Islet of Langerhans (tissue), 1 donor: ENCODE measurements around the gene NCOA5.
"Not testable (repeated sequence)": the region's sequence is repeated elsewhere in the genome, so short reads cannot be mapped to it uniquely, and the experiment has no call there.

Experiments used
- FAIRE-seq: peaks from one replicate; lab custom pipeline; 2011; peaks lifted over from hg19 to GRCh38; lab: Jason Lieb, UNC

Gene NCOA5

DNA sequence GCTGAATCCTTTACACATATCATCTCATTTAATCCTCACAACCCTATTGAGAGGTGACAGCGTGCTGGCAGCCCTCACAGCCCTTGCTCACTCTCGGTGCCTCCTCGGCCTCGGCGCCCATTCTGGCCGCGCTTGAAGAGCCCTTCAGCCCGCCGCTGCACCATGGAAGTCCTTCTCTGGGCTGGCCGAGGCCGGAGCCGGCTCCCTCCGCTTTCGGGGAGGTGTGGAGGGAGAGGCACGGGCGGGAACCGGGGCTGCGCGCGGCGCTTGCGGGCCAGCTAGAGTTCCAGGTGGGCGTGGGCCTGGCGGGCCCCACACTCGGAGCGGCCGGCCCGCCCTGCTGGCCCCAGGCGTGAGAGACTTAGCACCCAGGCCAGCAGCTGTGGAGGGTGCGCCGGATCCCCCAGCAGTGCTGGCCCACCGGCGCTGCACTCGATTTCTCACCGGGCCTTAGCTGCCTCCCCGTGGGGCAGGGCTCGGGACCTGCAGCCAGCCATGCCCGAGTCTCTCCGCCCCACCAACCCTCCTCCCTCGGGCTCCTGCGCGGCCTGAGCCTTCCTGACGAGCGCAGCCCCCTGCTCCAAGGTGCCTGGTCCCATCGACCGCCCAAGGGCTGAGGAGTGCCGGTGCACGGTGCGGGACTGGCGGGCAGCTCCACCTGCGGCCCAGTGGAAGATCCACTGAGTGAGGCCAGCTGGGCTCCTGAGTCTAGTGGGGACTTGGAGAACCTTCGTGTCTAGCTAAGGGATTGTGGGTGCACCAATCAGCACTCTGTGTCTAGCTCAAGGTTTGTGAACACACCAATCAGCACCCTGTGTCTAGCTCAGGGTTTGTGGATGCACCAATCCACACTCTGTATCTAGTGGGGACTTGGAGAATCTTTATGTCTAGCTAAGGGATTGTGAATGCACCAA is 2.1 kb upstream of the NCOA5 start:
- FAIRE-seq: not testable (repeated sequence)

DNA sequence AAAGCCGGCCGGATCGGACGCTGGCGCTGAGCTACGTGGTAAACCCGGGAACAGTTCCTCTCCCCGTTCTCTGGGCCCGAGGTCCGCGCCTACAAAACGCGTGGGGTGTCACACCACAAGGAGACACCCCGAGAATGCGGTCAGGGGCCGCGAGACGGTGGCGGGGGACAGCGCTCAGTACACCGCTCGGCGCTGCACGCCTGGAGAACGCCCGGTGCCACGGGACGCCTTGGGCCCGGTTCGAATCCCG is 670 bp downstream of the NCOA5 start:
- FAIRE-seq: no peak

DNA sequence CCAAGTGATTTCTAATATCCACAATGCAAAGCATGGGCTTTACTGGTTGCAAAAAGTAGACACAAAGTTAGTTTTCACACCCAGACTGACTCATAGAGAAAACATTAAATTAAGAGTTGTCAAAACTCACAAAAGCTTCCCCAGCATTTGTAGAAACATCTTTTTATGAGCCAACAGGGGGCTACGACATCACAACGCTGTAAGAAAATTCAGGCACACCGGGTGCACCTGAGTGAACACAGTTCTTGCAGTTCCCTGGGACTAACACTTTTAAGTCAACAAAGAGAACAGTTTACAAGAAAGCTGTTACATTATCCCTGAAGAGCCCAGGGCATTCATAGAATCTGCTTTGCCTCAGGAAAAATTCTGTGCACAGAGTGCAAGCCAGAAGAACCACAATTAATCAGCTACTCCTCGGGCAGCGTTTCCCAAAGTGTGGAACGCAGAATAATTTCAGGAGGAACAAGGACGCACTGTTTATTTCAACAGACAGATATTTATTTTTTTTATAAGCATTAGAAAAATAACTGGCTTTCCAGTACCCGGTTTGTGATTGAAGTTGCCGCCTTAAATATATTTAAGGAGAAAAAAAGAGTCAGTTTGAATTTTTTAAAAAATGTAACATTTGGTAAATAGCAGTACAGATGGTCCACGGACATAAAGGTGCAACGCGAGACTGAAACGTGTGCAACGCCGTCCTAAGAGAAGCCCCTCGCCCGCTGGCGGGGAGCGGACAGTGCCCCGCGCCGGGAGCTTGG is 1.2 kb downstream of the NCOA5 start:
- FAIRE-seq: no peak

GRCh38 chr20:46087161-46087560 is 2.6 kb downstream of the NCOA5 start:
- FAIRE-seq: peak; percentile 41

DNA sequence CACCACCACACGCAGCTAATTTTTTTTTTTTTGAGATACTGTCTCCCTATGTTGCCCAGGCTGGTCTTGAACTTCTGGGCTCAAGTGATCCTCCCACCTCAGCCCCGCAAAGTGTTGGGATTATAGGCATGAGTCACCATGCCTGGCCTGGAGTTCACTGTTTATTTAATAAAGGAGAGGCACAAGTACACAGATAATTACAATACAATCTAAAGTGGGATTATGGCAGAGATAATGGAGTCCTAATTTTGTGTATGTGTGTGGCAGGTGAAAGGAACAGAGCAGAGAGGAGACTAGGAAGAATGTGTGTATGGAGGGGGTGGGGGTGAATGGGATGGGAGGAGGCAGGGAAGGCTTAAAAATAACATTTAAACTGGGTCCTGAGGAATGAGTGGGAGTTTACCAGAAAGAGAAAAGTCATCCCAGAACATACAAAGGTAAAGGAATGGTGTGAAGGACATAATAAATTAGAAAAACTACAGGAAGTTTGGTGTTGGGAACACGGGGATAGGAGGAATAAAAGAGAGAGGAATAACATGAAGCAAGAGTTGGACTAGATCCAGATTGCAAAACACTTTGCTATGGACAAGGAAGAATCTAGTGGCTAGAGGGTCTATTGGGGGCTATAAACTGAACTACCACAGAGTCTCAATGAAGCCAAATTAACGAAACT is 4.4 kb downstream of the NCOA5 start:
- no peak for FAIRE-seq

- FAIRE-seq: no peak
These were observed 5.0 kb downstream of the NCOA5 start for GRCh38 chr20:46084805-46085178.

GRCh38 chr20:46083531-46084061 is 6.2 kb downstream of the NCOA5 start:
- no peak for FAIRE-seq

DNA sequence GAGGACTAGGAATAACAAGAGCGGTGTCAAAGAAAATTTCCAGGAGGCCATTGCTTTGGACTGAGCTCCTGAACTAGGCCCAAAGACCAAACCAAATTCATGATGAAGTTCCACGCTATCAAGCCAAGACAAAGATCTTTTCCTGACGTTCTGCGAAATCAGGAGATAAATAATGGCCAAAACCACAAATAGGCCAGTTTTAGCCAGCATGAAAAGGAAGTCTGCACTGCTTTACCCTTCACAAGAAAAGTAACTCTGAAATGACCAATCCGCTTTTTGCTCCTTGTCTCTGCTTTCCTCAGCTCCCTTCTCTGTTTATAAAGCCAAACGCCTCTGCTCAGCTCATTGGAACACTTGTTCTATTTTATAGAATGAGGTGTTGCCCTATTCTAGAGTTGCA is 6.7 kb downstream of the NCOA5 start:
- FAIRE-seq: no peak

DNA sequence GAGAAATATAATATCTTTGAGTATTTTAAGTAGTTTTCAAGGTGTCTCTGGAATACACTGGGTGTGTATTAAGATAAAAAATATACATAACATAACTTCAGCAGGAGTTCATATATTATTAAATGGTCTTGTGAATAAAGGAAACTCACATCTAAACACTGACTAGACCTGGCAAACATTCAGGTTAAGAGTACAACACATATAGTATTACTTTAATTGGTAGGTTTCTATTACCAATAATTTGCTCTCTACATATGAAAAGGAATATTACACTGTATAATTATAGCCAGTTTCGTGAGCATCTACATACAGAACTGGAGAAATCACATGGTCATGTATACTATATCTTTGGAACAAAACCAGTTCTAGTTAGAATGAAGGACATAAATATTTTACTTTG is 8.7 kb downstream of the NCOA5 start:
- FAIRE-seq: no peak

GRCh38 chr20:46078954-46079353 is 10.8 kb downstream of the NCOA5 start:
- no peak for FAIRE-seq

DNA sequence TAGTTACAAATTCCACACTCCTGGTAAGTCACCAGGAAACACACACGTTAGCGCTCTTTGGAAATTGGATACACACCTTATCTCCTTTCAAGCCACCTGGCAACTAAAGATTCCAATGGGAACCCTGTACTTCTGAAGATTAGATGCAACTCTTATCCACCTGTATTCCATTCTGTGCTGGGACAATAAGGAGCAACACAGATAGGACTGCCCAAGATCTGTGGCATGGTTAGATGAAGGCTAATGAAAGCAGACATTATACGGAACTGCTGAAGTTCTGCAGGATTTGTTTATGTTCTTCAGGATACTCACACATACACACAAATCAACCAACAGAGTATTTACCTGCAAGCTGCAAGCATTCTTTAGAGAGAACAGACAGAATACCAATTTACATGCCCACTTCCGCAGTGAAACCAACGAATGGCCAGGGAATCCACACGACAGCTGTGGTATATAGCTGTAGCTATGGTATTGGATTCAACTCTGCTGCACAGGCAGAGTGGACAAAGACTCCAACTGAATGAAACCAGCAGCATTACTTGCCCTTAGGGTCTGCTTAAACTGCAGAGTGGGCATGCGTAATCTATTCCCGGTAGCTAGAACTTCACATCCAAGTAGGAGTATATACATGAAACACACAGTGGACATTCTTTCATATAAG is 12.0 kb downstream of the NCOA5 start:
- FAIRE-seq: no peak

DNA sequence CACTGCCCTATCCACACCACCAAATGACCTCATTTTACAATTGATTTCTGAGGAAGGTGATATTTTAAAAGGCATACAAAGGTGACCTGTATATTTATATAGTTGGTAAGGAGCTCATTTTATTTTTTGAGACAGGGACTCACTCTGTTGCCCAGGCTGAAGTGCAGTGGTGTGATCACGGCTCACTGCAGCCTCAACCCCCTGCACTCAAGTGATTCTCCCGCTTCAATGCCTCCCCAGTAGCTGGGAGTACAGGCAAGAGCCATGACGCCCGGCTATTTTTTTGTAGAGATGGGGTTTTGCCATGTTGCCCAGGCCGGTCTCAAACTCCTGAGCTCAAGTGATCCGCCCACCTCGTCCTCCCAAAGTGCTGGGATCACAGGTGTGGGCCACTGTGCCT is 13.0 kb downstream of the NCOA5 start:
- FAIRE-seq: peak; percentile 79

DNA sequence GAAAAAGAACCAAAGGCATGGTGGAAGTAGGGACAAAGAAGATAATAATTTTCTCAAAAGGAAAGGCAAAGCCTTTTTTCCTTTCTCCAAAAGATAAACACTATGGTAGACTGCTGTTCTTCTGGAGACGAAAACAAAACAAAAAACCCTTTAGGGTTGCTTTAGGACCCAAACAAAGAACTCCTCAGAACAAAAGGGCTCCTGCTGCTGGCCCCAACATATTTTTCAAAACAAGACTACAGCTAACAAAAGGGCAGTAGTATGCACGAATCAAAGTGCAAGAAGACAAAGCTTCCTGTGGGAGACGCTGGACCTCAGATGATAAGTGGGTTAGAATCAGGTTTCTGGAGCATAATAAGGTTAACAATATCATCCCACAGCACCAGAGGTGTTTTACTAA is 15.8 kb downstream of the NCOA5 start:
- no peak for FAIRE-seq

DNA sequence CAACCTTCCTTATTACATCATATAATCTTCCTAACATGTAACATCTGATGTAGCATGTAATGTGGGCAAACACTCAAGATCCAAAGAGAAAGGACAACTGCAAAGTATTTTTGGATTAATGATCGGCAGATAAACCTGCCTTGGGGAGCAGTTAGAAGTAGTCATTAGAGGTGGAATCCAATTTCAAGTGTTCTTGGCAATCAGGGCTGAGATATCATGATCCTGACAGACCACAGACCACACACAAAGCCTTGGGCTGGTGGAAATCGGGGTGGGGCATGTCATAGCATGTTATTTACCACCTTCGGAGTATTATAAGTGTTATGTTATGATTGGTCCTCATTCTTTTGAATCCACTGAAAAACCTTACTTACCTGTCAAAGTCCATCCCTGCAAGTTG is 16.3 kb downstream of the NCOA5 start:
- FAIRE-seq: no peak

DNA sequence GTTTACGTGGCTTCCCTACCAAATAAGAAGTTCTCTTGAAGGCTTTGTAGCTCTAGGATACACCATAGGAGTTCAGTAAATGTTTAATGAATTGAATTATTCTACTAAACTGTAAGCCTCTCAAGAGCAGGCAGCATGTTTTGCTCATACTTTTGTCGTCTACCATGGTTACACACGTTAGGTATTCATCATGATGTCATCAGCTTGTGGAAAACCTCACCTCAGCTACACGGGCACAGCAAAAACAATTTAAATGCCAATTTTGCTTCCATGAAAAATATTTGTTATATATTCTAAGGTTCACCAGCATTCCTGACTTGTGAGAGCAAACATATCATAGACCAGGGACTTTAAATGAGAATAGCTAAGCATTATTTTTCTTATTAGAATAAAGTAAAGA is 16.7 kb downstream of the NCOA5 start:
- FAIRE-seq: no peak

DNA sequence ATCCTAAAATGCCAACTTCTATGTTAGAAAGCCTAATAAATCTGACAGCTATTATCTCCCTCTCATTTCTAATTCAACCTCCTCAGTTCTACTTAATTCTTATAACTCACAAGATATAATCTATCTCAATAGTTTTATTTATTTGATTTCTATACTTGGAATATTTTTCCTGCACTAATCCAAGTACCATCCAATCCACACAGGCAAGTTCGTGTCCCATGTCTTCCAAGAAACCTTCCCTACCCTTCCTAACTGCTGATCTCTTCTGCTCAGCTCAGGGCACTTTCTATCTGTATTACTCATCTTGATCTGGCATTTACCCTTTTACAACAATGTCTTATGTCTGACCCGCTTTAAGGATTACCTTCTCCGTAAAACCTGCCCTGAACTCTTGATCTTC is 18.2 kb downstream of the NCOA5 start:
- FAIRE-seq: no peak

- FAIRE-seq: no peak
These were observed 19.4 kb downstream of the NCOA5 start for GRCh38 chr20:46070215-46070900.

GRCh38 chr20:46065691-46066090 is 24.1 kb downstream of the NCOA5 start:
- no peak for FAIRE-seq

- FAIRE-seq: no peak
These were observed 24.8 kb downstream of the NCOA5 start for GRCh38 chr20:46065006-46065405.

GRCh38 chr20:46063652-46064054 is 26.1 kb downstream of the NCOA5 start:
- no peak for FAIRE-seq

- no peak for FAIRE-seq
These were observed 26.6 kb downstream of the NCOA5 start for GRCh38 chr20:46063151-46063550.

GRCh38 chr20:46062621-46063020 is 27.1 kb downstream of the NCOA5 start:
- FAIRE-seq: no peak
